ENCODE results near the gene DNAH3.

DNA sequence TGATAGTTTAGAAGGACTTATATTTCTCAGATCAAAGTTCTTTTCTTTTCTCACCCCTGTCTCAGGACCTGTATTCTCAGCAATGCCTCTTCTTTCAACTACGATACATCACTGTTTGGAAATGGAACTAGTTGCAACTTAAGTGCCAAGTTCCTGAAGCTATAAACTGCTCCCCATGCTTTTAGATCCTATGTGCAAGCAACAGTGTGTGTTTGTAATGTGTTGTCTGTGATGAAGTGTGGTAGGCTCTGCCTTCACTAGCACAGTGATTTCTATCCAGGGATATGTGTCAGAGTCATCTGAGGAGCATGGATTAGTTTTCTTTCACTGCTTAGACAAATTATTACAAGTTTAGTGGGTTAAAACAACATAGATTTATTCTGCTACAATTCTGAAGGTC, 42.3 kb upstream of the DNAH3 start:
- TF ChIP-seq, protein P1, sequence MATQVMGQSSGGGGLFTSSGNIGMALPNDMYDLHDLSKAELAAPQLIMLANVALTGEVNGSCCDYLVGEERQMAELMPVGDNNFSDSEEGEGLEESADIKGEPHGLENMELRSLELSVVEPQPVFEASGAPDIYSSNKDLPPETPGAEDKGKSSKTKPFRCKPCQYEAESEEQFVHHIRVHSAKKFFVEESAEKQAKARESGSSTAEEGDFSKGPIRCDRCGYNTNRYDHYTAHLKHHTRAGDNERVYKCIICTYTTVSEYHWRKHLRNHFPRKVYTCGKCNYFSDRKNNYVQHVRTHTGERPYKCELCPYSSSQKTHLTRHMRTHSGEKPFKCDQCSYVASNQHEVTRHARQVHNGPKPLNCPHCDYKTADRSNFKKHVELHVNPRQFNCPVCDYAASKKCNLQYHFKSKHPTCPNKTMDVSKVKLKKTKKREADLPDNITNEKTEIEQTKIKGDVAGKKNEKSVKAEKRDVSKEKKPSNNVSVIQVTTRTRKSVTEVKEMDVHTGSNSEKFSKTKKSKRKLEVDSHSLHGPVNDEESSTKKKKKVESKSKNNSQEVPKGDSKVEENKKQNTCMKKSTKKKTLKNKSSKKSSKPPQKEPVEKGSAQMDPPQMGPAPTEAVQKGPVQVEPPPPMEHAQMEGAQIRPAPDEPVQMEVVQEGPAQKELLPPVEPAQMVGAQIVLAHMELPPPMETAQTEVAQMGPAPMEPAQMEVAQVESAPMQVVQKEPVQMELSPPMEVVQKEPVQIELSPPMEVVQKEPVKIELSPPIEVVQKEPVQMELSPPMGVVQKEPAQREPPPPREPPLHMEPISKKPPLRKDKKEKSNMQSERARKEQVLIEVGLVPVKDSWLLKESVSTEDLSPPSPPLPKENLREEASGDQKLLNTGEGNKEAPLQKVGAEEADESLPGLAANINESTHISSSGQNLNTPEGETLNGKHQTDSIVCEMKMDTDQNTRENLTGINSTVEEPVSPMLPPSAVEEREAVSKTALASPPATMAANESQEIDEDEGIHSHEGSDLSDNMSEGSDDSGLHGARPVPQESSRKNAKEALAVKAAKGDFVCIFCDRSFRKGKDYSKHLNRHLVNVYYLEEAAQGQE (IDR thresholded peaks at IDR 0.05; ENCODE audit: insufficient read depth in 1 of 2, low read depth in 2 of 2, low read length in 2 of 2) = no peak
- TF ChIP-seq TAF1 (IDR thresholded peaks at IDR 0.05; ENCODE audit: borderline replicate concordance, insufficient read depth, low read length) (no peak), SIN3A (IDR thresholded peaks at IDR 0.05; ENCODE audit: borderline replicate concordance, insufficient read depth, low read length) (no peak), POLR2AphosphoS5 (IDR thresholded peaks at IDR 0.05; ENCODE audit: low read depth, low read length) (no peak)
